HG02981 (cell line): Measurements from ENCODE around the gene CCL27.

Source experiments
- ATAC-seq: cut with Tn5 transposase; IDR thresholded peaks from one replicate; pipeline ENCODE4 v1.9.1; 2021; ENCODE audit warnings: mild to moderate bottlenecking, moderate library complexity; ENCODE audit not compliant: unreplicated experiment

CCL27 gene

GRCh38 chr9:34685591-34685990, 23.1 kb upstream of the CCL27 start:
- ATAC-seq = no peak

- ATAC-seq = no peak
Measured at GRCh38 chr9:34684816-34685215, 22.4 kb upstream of the CCL27 start.

- ATAC-seq = no peak
Measured at GRCh38 chr9:34684145-34684544, 21.7 kb upstream of the CCL27 start.

GRCh38 chr9:34675869-34676268, 13.4 kb upstream of the CCL27 start:
- ATAC-seq = no peak

- ATAC-seq = no peak
Measured at GRCh38 chr9:34675048-34675714, 12.7 kb upstream of the CCL27 start.

- ATAC-seq = no peak
Measured at GRCh38 chr9:34674440-34674839, 12.0 kb upstream of the CCL27 start.

- no peak for ATAC-seq
Measured at GRCh38 chr9:34671307-34671706, 8.8 kb upstream of the CCL27 start.

- no peak for ATAC-seq
Measured at GRCh38 chr9:34669809-34670562, 7.5 kb upstream of the CCL27 start.

GRCh38 chr9:34665381-34666250, 3.2 kb upstream of the CCL27 start:
- ATAC-seq = peak; percentile 63

- peak; percentile 11 for ATAC-seq
Measured at GRCh38 chr9:34665067-34665380, 2.6 kb upstream of the CCL27 start.

GRCh38 chr9:34664281-34665066, 2.0 kb upstream of the CCL27 start:
- ATAC-seq = peak; percentile 59

- ATAC-seq = no peak
Measured at GRCh38 chr9:34663303-34663605, 797 bp upstream of the CCL27 start.

GRCh38 chr9:34659592-34660253, 2.7 kb downstream of the CCL27 start:
- ATAC-seq = no peak

- ATAC-seq = no peak
Measured at GRCh38 chr9:34658461-34658860, 4.0 kb downstream of the CCL27 start.

GRCh38 chr9:34656992-34657391, 5.5 kb downstream of the CCL27 start:
- ATAC-seq = no peak

- no peak for ATAC-seq
Measured at GRCh38 chr9:34655394-34655793, 7.1 kb downstream of the CCL27 start.

- no peak for ATAC-seq
Measured at GRCh38 chr9:34654323-34655051, 8.0 kb downstream of the CCL27 start.

GRCh38 chr9:34653151-34654072, 9.0 kb downstream of the CCL27 start:
- no peak for ATAC-seq

- no peak for ATAC-seq
Measured at GRCh38 chr9:34652602-34653000, 9.9 kb downstream of the CCL27 start.
